NOMO-1 treated with dmso at 0.1 percent for 144 hours (cell line): ENCODE data around the gene HINFP.
A peak's percentile ranks its signal among the peaks of the same experiment; 100 is the strongest.
"Not testable (repeated sequence)": the region's sequence is repeated elsewhere in the genome, so short reads cannot be mapped to it uniquely, and the experiment has no call there.

Experiments used
- DNase-seq: peaks from one replicate; lab custom pipeline; 2025; ENCODE audit not compliant: unreplicated experiment; lab: John Stamatoyannopoulos, UW

Gene HINFP

GRCh38 chr11:119099711-119100110 lies 21.7 kb upstream of the HINFP start:
- no peak for DNase-seq

DNA sequence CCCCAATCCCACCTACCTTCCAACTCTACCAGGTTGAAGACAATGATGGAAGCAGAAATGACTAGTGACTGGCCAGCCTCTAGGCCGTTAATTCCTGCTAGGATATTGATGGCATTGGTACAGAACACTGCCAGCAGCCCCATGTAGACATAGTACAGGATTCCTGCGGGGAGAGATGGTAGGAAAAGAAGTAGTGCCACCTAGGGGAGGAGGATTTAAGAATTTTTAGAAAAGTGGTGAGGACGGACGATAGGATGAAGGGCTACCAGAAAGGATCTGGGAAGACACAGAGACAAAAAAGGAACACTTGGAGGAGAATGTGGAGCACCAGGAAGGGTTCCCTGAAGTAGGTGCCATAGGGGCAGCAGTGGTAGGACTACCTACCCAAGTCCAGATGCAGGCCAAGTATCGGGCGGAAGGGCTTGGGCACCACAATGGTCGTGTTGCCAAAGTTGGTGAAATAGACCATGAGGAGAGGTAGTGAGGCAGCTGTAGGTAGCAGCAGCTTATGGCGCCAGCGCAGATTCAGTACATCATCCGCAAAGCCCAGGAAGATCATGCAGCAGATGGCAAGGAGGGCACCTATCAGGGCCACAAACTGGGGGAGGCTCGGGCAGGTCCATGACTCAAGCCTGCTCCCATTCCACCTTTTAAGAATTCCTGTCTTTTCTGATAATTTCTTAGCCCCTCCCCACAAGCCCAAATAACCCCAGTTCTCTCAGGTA lies 21.0 kb upstream of the HINFP start:
- DNase-seq = no peak

DNA sequence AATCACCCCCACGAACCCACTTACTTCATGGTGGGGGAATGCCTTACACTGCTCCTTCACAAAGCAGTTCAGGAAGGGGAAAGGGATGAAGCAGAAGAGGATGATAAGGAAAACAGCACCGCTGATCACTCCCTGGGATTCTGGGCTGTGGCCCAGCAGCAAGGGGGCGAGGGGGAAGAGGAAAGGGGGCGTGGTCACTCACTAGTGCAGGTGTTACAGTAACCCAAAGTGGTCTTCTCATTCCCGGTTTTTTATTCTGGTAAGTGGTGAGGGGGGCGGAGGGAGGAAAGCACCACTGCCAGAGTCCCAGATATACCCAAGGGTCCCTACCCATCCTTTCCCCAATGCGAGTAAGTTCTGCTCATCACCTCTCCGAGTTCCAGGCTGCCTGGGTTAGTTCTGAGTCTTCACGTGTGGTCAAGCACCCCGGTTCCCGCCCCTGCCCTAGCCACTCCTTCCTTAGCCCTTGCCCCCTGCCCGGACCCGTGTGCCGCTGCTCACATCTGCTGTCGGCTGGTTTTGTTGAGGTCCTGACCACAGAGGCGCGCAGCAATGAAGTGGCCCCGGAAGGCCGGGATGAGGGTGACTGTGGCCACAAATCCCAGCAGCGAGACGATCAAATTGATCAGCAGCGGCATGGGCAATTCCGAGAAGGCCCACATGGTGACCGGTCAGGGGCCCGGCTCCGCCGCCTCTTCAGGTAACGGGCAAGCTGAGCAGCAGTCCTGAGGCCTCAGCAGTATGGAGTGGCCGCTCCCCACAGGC lies 20.2 kb upstream of the HINFP start:
- no peak for DNase-seq

DNA sequence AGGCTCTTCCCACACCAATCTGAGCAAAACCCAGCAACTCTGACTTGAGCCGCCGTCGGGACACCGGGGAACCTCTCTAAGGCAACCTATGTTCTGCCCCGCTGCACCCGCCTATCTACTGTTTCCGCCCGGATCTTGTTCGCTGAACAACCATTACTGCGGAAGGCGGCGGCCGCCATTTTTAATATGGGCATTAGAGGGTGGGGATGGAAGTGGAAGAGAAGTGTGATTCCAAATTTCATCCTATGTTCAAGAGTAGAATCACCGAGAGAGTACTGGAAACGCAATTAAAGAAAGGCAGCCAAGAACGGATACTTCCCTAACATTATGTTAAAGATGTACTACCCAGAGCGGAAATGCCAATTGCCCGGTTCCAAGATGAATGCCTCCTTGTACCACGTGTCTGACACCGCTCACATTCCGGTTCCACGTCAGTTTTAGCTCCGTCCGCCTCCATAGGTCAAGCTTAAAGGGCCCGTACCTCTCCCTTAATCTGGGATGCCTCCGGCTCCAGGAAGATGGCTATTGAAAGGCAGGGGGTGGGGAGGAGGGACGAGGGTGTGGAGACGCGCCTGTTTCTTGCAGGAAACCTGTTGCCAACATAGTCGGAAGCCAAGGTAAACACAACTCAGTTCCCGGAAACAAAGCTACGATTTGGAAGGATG lies 19.5 kb upstream of the HINFP start, which contains the start of gene DPAGT1:
DPAGT1 (minus strand) TSS at position 95 of the 665 bp plus-strand sequence. CDS start 198 bp downstream, outside the sequence.
- DNase-seq = peak; percentile 92

- not testable (repeated sequence) for DNase-seq
These were observed 18.2 kb upstream of the HINFP start for GRCh38 chr11:119103161-119103664.

- no peak for DNase-seq
These were observed 17.6 kb upstream of the HINFP start for GRCh38 chr11:119103793-119104192.

DNA sequence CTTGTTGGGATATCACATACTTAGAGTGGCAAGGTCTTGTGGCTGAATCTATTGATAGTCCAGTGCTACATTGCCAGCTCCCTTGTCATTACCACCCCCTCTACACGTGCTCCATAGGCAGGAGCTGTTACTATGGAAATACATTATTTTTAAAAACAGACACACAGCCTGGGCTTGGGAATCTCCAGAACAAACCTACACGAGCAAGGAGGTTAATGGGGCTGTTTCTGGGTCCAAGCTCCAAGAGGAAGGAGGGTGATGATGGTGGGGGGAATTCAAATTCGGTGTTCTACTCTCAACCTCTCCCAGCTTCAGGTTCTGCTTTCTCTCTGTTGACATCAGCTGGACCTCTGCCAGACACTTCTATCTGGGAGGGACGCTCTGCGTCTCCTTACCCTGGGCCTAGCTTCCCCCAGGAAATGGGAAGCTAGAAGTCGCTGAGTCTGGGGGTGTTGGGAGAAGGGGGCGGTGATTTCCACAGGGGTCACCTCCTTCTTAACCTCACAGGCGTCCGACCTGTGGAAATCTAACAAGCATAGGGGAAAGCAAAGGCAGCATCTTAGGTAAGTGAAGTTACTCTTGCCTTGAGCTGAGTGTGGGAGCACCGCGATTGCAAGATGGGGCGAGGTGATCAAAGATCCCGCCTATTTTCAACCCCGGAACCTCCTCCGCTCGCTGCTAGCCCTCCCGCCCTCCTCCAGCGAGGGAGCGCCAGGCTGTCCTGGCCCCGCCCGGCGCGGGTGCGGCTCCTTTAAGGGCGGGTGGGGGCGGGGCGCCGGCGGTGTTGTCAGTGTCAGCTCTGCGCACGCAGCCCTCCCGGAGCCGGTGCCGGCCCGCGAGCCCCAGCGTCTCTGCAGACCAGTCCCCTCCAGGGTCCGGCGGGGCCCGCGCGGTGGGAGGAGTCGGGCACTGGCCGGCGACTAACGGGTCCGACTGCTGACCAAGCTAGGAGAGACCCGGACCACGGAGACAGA lies 14.5 kb upstream of the HINFP start, which contains the start of gene C2CD2L:
C2CD2L (plus strand) TSS at position 781 of the 974 bp plus-strand sequence. CDS start 398 bp downstream, outside the sequence.
- peak; percentile 78 for DNase-seq

DNA sequence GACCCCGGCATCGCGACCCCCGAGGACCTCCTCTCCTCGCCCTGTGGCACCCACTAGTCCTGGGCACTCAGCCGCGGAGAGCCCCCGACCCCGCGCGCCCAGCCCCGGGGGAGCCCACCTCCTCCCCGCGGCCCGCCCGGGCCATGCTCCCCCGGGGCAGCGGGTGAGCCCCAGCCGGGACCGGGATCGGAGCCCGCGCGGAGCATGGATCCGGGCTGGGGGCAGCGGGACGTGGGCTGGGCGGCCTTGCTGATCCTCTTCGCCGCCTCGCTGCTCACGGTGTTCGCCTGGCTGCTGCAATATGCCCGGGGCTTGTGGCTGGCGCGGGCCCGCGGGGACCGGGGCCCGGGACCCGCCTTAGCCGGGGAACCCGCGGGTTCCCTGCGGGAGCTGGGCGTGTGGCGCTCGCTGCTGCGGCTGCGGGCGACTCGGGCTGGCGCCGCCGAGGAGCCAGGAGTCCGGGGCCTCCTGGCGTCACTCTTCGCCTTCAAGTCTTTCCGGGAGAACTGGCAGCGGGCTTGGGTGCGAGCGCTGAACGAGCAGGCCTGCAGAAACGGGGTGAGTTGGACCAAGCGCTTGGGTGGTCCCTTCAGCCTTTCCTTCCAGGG lies 13.7 kb upstream of the HINFP start:
- DNase-seq = no peak

GRCh38 chr11:119108146-119108856 lies 13.1 kb upstream of the HINFP start:
- DNase-seq = no peak

- no peak for DNase-seq
These were observed 12.5 kb upstream of the HINFP start for GRCh38 chr11:119108857-119109221.

- DNase-seq = no peak
These were observed 11.5 kb upstream of the HINFP start for GRCh38 chr11:119109843-119110242.

DNA sequence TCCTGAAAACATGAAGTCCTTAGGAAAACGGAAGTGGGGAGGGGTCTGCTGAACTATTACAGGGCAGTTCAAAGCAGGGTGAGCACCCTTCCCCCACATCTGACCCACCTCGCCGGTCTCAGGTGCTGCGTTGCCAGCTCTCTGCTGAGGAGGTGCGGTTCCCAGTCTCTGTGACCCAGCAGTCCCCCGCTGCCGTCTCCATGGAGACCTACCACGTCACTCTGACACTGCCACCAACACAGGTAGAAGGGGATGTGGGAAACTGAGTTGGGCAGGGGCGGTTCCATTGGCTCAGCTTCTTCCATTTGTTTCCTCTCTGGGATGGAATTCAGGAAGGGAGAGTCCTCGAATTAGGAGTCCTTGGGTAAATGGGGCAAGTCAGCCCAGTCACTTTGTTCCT lies 10.9 kb upstream of the HINFP start:
- DNase-seq = no peak

DNA sequence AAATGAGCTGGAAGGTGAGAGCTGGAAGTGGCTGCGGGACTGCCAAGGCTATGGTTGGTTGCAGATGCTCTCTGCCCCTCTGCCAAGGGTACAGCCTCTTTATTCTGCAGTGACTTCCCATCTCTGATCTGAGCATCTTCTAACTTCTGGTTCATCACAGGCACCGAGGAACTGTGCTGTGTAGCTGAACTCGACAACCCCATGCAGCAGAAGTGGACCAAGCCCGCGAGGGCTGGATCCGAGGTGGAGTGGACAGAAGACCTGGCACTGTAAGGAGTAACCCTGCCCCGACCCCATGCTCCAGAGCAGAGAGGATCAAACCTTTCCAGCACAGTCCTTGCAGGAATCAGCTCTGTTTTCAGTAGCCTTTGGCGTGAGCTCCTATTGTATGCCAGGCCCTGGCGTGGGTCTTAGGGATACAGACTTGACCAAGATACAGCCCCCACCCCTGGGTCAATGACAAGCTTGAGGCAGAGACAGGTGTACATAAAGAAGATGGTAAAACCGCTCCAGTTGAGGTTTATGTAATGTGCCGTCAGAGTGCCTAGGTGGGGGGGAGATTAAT lies 9.9 kb upstream of the HINFP start:
- no peak for DNase-seq

- no peak for DNase-seq
These were observed 8.9 kb upstream of the HINFP start for GRCh38 chr11:119112314-119113020.

- DNase-seq = no peak
These were observed 7.7 kb upstream of the HINFP start for GRCh38 chr11:119113716-119114115.

GRCh38 chr11:119114351-119114750 lies 7.0 kb upstream of the HINFP start:
- no peak for DNase-seq

DNA sequence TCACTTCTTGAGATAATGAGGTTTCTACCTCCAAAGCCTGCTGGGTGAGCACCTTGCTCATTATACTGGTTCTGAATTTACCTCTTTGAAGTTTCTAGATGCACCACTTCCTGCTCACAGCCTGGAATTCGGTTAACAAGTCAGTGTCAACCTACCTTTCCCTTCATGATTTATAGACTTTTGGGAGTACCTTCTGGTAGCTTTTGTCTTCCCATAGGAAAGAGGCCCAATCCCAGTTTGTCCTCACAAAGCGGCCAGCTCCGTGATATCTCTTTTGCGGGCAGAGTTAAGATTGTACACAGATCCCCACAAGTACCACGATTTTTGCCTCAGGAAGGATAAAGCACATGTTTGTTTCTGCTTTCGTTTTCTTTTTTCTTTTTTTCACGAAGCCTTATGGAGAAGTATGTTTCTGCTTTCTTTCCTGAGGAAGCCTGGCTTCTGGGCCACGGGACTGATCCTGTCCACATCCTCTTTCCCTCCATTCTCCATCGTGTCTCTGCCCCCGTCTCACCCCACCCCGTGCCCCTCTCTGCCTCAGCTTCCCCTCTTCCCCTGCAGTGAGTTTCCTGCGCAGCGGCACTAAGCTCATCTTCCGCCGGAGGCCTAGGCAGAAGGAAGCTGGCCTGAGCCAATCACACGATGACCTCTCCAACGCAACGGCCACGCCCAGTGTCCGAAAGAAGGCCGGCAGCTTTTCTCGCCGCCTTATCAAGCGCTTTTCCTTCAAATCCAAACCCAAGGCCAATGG lies 5.7 kb upstream of the HINFP start:
- DNase-seq = peak; percentile 55

- no peak for DNase-seq
These were observed 5.2 kb upstream of the HINFP start for GRCh38 chr11:119116235-119116594.
